ENCODE measurements around the gene ILF2.
"Not testable (repeated sequence)": the region's sequence is repeated elsewhere in the genome, so short reads cannot be mapped to it uniquely, and the experiment has no call there.

The ILF2 gene

DNA sequence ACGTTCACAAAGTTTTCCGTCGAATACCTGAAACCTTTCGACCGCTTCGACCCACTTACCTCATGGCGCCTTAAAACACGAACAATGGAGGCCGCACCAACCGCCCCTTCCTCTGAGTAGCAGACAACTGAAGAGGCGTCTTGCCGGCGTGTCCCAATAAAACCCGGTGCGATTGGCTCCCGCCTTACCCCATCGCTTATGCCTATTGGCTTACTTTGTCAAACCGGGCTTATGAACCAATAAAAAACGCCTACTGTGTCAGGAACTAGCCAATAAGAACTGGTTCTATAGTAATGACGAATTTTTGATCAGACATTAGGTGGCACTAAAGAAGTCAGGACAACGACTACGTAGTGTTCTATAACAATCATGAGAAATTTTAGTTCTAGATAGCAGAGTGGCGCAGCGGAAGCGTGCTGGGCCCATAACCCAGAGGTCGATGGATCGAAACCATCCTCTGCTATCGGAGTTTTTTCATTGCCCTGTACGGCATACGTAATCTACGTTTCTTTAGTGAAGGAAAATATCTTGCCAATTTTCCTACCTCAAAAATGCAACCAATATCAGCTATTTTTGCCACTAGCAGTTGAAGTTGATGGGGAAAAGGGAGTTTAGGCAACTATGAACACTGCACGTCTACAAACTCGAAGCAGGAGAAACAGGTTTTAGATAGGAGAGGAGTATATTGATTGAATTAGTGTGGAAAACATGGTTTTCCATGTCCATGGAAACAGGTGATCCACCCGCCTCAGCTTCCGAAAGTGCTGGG lies at the start of gene ILF2:
ILF2 (minus strand) TSS at position 135 of the 769 bp plus-strand sequence; CDS start at position 64, 71 bp downstream.
- DNase-seq = peak; percentile 50 to 98 (median 91)

DNA sequence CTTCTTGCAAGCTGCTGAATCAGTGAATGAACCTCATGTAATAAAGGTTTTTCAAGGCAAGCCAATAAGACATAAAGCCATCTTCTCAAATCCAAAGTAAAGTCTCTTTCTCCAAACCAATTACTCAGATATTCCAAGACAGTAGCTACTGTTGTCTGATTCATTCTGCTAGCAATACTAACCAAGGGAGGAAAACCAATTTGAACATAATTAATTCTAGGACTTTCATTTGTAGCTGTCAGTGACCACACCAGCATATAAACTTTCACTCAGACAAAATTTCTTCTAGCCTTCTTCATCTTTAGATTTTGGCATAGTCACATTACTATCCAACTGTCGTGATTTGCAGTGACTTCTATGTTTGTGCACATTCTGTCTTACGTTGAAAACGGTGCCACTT lies 46.5 kb upstream of the ILF2 start:
- no peak for DNase-seq

DNA sequence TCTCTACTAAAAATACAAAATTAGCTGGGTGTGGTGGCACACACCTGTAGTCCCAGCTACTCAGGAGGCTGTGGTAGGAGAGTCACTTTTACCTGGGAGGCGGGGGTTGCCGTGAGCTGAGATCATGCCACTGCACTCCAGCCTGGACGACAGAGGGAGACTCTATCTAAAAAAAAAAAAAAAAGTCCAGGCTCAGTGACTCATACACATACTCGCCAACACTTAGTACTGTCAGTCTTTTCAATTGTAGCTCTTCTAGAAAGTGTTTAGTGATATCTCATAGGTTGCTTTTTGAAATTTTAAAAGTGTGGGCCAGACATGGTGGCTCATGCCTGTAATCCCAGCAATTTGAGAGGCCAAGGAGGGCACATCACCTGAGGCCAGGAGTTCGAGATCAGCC lies 45.4 kb upstream of the ILF2 start:
- not testable (repeated sequence) for DNase-seq

DNA sequence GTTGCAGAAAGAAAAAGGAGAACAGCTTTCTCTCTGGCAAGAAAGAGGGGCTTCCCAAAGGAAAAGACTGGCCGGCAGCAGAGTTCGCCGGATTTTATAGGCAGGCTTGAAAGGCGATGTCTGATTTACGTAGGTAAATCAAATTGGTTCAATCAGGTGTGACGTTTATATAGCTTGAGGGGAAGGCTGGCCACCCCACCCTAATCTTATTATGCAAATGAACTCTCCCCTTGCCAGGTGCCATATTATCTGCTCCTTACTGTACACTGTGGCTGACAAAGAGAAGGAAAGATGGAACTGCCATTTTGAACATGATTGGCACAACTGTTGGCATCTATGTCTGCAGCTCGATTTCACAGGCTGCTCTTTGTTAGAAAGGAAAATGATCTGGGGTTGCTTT lies 40.2 kb upstream of the ILF2 start:
- no peak for DNase-seq

DNA sequence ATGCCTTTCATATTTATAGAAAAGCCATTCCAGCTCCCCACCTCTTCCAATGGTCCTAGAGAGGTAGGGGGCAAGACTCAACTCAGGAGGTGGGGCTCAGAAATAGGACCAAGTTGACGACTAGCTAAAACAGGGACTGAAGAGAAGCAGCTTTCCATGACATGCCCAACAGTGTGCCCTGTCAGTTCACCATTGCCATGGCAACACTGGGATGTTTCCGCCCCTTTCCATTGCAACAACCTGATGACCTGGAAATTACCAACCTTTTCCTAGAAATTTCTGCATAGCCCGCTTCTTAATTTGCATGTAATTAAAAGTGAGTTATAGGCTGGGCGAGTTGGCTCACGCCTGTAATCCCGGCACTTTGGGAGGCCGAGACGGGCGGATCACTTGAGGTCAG lies 34.7 kb upstream of the ILF2 start:
- DNase-seq = no peak

DNA sequence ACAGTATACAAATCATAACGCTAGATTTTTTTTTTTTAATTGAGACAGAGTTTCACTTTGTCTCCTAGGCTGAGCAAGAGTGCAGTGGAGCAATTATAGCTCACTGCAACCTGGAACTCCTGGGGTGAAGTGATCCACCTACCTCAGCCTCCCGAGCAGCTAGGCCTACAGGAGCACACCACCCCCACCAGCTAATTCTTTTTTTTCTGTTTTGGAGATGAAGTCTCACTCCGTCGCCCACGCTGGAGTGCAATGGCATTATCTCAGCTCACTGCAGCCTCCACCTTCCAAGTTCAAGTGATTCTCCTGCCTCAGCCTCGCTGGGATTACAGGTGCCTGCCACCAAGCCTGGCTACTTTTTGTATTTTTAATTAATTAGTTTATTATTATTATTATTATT lies 29.0 kb upstream of the ILF2 start:
- no peak for DNase-seq

DNA sequence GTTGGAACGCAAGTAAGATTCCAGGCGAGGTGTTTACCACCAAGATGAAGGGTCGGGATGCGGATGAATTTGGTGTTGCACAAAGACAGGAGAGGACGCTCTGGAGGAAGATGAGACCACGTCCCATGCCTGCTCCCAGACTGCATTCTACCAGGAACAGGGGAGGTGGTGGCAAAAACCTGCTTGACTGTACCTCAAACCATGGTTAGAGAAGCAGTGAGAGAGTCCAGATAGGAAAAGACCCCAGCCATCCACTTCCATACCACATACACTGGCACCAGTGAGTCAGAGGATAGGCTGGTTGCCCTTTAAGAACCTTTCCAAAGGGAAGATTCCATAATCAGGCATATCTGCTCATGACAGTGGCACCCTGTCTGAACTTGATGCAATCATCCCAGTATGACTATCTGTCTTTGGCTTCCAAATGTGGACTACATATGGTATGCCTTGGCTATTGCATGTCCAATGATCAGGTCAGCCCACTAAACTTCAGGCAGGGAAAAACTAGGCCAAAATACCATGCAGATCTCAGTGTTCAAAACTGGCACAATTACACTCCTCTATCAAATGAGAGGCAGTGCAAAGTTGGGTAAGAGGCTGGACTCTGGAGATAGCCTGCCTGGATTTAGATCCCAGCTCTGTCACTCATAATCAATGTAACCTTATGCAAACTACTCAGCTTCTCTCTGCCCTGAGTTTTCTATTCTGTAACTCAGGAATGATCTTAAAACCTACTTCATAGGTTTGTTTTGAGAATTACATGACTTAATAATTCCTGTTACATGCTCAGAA lies 28.3 kb upstream of the ILF2 start:
- no peak for DNase-seq

DNA sequence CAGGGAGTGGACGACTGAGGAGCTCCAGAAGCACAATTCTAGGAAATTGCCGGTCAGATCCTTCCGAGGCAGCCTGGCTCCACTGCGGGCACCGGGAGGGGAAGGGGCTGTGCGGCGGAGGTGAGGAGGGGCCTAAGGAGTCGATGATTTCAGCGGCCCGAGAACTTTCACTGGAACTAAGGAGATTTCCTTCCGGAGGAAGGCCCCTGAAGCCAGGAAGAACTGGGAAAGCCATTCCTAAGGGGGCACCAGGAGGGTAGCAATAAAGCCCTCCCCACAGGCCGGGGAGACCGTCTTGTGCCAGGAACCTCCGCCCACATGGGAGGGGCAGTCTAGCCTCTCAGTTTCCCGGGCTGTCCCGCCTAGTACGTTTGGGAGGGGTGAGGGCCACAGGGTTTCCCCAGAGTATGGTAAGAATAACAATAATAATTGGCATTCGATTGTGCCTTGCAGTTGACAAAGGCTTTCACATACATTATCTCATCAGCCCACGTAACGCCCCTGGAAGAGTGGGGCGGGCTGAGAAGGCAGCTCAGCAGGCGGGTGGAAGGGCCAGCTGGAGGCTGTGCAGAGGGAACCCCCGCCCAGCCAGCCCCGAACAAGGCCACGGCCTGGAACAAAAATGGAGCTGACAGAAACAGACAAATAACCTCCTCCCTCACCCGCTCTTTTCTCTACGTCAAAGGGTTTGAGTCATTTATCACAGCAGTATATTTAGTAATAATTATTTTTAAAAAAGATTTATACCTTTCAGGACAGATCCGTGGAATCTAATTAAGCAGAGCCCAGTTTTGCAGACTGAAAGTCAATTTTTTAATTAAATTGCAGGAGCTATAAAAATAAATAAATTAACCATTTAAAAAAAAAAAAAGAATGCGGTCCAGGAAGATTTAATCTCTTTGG lies 27.5 kb upstream of the ILF2 start:
- DNase-seq = peak in 3 of 58 donors; percentile 11 to 29 (median 21)

DNA sequence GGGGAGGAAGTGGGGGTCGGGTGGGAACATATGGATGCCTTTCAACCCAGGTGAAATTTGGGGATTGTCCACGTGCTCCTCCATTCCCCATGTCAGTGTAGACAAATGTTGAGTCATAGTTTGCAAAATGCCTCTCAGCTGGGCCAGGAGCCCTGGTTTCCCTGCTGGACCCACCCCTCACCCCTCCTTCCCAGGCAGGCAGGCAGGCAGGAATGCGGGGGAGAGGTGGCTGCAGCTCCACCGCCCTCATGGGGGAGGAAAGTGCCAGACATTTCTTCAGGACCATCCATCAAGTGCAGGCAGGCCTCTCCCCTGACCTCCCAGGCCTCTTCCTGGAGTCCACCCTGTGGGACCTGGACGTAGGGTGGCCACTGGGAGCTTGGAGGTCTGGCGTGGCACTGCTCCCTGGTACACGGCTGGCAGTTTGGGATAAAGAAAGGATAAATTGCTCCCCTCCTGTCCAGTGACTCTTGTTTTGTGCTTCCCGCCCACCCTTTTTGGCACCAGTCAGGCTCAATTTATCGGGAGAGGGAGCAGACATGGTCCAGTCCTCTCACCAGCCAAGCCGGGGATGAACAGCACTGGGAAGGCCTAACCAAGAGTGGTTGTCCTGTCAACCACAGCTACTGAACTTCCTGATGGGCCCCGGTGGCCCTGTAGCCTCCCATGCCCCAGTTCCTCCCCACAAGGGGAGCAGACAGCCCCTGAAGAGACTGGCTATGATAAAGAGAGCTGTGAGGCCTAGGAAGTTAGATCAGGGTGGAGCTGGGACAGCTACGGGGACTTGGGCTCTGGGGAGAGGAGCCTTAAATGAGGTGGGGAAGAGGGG lies 26.6 kb upstream of the ILF2 start:
- no peak for DNase-seq

DNA sequence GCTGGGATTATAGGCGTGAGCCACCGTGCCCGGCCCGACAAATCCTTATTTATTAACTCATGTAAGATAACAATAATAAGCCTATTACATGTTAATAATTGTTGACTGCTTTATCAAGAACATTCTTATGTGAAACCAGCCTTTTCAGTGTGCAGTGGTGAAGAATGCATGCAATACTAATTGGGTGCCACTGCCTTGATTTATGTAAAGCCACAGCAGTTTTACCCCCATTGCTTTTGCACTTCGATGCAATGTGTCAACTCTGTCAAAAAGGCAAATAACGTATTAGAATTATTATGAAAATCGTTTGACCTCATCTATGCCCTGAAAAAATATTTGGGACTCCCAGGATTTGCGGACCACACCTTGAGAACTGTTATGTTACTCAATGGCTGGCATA lies 25.9 kb upstream of the ILF2 start:
- DNase-seq = no peak

DNA sequence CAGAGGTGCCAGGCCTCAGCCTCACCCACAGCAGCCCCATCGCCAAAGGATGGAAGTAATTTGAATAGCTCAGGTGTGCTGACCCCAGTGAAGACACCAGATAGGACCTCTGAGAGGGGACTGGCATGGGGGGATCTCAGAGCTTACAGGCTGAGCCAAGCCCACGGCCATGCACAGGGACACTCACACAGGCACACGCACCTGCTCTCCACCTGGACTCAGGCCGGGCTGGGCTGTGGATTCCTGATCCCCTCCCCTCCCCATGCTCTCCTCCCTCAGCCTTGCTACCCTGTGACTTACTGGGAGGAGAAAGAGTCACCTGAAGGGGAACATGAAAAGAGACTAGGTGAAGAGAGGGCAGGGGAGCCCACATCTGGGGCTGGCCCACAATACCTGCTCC lies 22.7 kb upstream of the ILF2 start:
- DNase-seq = no peak

DNA sequence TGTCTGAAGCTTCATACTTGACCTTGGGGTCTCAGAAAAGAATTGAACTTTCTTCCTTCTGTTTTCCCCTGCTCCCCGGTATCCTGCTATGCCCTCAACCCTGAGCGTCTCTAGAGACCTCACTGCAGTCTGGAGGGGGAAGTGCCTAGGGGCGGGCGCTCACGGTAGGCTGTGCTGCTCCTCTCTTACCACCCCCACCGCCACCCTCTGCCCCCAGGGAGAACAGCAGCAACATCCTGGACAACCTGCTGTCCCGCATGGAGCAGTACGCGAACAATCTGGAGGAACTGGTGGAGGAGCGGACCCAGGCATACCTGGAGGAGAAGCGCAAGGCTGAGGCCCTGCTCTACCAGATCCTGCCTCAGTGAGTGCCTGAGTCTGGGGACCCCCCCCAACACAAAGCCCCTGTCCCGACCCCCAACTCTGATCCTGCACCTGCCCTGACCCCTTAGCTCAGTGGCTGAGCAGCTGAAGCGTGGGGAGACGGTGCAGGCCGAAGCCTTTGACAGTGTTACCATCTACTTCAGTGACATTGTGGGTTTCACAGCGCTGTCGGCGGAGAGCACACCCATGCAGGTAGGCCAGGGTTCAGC lies 18.0 kb upstream of the ILF2 start:
- DNase-seq = no peak

DNA sequence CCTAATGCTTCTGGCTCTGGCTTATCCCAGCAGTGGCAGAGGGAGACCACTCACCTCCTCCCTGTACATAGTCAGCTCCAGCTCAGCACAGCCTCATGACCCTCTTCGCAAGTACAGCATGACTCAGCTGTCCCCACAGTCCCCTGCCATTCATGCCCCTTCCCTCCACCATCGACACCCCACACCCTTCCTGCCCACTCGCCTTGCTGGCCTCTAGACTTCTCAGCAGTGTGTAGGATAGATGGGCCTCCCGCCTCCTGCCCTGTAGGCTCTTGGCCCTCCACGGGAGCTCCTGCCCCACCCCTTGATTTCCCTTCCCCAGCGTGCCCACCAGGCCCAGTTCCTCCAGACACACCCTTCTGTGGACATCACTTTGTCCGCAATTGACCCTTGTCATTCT lies 17.5 kb upstream of the ILF2 start:
- no peak for DNase-seq

DNA sequence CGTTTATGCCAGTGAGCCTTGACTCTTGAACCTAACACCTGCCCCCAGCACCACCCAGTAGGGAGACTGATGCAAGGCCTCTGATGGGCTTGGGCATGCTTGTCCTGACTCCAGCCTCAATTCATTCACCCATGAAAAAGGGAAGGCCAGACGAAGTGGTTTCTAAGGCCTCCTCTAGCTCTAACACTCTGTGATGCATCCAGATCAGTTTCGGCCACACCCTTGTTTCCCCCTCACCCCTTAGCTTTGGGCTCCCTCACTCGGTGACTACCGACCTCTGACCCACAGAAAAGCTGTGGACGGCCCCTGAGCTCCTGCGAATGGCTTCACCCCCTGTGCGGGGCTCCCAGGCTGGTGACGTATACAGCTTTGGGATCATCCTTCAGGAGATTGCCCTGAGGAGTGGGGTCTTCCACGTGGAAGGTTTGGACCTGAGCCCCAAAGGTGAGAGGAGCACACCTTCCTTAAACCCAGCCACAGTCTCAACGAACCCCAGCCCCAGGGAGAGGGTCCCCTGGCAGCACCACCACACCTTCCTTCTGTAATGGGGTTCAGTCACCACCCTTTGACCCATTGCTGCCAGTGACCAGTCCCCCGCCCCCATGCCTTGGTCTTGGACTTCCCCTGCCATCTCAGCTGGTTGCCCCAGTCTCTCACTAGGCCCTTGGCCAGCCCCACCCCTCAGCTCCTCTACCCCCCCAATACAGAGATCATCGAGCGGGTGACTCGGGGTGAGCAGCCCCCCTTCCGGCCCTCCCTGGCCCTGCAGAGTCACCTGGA lies 16.7 kb upstream of the ILF2 start:
- no peak for DNase-seq

DNA sequence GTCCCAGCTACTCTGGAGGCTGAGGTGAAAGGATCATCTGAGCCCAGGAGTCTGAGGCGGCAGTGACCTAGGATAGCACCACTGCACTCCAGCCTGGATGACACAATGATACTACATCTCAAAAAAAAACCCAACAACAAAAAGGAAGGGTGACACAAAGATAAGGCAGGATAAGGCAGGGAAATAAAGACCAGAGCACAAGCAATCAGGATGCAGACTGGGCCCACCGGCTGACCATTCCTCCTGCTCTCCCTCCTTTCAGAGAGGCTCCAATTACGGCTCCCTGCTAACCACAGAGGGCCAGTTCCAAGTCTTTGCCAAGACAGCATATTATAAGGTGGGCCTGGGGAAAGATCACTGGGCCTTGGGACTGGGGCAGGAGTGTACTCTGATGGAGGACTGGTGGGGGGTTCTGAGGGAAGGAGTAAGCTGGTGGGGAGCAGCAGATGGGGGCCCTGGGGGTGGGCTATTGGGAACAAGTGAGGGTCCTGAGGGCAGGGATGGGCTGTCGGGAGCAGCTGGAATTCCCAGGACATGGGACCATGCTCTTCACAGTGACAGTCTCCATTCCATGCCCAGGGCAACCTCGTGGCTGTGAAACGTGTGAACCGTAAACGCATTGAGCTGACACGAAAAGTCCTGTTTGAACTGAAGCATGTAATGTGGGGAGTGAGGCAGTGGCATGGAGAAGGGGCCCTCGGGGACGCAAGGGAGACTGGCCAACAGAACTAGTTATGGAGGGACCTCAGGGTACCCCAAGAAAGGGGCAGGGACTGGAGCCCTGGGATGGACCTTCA lies 14.9 kb upstream of the ILF2 start:
- DNase-seq = no peak

DNA sequence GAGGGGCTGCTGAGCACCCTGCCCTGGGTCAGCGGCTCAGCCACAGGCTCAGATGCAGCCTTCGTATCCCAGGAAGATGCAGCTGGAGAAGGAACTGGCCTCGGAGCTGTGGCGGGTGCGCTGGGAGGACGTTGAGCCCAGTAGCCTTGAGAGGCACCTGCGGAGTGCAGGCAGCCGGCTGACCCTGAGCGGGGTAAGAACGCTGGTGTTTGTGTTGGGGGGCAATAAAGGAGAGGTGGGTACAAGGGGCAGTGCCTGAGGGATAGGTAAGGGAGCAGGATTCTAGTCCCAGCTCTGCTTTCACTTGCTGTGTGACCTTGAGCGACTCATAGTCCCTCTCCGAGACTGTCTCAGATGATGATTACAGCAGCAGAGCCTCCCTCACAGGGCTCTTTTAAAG lies 14.1 kb upstream of the ILF2 start:
- no peak for DNase-seq

DNA sequence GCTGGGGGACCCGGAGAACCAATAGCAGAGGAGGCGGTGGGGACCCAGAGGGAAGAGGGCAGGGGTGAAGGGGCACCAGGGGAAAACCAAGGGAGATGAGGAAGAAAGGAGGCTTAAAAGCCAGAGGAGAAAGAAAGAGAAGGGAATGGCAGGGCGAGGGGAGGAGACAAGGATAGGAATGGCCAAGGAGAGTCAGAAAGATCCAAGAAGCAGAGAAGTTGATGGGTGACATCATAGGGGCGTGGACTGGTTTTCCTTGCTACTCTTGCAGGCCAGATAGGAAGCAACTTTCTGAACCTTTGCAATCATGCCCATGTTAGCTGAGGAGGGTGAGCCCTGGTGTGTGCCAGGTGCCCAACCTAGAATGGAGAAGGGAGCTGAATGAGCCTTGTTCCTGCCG lies 13.1 kb upstream of the ILF2 start:
- no peak for DNase-seq

DNA sequence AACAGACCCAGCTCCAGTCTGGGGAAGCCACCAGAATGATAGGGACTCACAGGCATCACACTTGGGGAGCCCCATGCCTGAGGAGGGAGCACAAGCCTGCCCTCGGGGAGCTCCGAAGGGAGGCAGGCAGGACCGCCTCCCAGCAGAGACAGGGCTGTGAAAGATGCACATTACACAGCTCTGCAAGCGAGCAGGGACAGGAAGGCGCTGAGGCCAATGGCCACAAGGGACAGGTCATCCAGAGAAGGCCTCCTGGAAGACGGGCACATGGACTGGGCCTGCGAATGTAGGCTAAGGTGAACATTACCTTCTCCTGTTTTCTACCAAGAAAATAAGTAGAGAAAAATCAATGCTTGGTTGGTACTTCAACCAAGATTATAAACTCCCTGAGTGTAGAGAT lies 11.9 kb upstream of the ILF2 start:
- DNase-seq = no peak

DNA sequence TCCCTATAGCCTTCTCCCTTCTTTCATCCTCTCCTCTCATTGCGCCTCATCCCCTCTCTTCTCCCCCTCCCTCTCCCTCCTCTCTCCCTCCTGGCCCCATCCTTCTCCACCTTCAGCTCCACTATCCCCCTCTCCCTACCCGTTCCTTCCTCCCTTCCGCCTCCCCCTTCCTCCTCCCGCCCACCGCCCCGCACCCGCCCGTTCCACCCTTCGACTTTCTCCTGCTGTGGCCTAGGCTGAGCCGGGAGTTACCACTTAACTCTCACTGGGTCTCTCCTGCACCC lies 9.3 kb upstream of the ILF2 start:
- DNase-seq = no peak
